ENCODE measurements around the gene GPR156.

- TF ChIP-seq CTCF (conservative IDR thresholded peaks at IDR 0.05; ENCODE audit: low read depth, low read length) = no peak
- no peak for TF ChIP-seq BHLHE40 (IDR thresholded peaks at IDR 0.05; ENCODE audit: low read depth, low read length)
- no peak for TF ChIP-seq FOS (IDR thresholded peaks at IDR 0.05; ENCODE audit: low read depth, low read length)
- TF ChIP-seq POLR2A (IDR thresholded peaks at IDR 0.05; ENCODE audit: low read depth, low read length) = no peak
- TF ChIP-seq CEBPB (IDR thresholded peaks at IDR 0.05; ENCODE audit: low read depth, low read length) = no peak
- TF ChIP-seq CHD1 (IDR thresholded peaks at IDR 0.05; ENCODE audit: low read depth, low read length) = no peak
- TF ChIP-seq USF2 (IDR thresholded peaks at IDR 0.05; ENCODE audit: low read depth, low read length) = no peak
- TF ChIP-seq RAD21 (IDR thresholded peaks at IDR 0.05; ENCODE audit: low read length) = no peak
- no peak for TF ChIP-seq MAFK (IDR thresholded peaks at IDR 0.05; ENCODE audit: low read depth, low read length)
- TF ChIP-seq RFX5 (IDR thresholded peaks at IDR 0.05; ENCODE audit: low read depth, low read length) = no peak
- no peak for TF ChIP-seq ELK1 (IDR thresholded peaks at IDR 0.05; ENCODE audit: borderline replicate concordance, low read depth, low read length)
- TF ChIP-seq SMC3 (IDR thresholded peaks at IDR 0.05; ENCODE audit: low read depth, low read length) = no peak
- TF ChIP-seq MXI1 (IDR thresholded peaks at IDR 0.05; ENCODE audit: borderline replicate concordance, low read depth, low read length) = no peak
- TF ChIP-seq RCOR1 (IDR thresholded peaks at IDR 0.05; ENCODE audit: insufficient replicate concordance, low read length) = no peak
These were observed 127.9 kb downstream of the GPR156 start for GRCh38 chr3:120157113-120157512.
